ENCODE measurements around the gene FLT4.

FLT4 gene

DNA sequence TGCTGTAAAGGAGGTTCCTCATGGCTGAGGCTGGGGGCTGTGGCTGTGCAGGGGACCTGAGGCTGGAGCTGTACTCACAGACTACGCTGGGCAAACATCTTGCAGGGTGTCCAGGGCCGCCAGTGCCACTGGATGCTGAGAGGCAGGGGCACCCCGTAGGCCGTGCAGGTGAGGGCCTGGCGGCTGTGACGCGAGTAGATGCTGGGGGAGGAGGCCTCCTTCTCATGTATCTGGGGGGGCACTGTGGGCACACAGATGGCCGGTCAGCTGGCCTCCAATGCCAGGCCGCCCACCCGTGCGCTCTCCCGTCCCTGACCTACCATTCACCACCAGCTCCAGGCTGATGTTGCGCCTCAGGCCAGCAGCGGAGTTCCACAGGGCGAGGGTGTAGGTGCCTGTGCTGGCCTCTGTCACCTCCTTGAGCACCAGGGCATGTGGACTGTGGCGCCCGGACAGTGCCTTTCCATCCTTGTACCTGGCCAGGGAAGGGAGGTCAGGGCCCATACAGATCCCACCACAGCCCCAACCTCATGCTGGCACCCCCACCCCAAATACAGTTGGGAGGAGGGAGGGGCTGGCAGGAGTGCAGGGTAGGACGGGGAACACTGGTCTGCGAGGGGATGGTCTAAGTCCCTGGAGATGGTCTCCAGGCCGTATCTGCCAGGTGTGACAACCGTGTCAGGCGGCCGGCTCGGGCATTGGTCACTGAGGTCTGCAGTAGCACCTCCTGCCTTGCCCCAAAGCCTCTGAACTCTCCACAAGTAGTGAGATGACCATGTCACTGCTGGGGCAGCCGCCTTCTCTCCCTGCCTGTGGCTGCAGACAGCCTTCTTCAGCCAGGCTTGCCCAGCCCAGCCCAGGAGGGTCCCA is 23.4 kb downstream of the FLT4 start:
- no peak for ATAC-seq

DNA sequence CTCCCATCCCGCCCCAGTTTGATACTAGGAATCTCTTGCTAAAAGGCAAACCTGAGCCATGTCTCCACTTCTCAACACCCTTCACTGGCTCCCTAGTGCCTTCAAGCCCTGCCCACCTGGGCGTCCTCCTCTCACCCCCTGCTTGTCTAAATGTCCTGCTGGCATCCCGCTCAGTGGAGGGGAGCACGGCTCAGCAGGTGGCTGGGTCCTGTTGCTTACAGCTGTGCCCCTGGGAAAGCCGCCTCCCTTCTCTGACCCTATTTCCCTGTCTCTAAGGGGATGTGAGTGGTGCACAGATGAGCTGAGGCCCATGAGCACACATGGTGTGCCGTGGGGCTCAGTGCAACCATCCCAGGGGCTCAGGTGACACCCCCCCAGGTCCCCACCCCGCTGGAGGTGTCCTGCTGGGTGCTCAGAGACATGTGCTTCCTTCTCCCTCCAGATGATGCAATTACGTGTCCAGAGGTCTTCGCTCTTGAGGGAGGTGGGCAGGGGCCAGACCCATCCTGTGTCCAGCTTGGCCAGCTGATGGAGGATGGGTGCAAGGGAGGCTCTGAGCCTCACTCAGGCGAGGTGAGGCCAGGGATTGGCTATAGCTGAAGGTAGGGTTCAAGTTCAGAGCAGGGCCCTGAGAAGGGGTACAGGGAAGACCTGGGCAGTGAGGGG is 24.1 kb downstream of the FLT4 start:
- ATAC-seq: no peak

DNA sequence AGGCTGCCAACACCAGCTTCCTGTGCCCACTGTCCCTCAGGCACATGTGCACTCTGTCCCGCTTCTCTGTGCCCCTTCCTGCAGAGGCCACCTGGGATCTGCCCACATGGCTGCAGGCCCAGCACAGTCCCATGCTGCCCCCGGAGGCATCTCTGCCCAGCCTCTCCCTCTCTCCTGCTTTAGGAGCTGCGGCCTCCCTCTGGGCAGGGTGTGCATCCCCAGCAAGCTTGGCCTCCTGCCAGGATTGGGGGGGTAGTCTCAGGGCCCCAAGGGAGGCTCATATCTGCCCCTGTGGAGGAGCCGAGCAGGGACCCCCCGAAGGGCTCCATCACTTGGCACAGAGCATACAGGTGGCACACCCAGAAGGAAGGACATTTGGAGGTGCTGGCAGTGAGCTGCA is 24.8 kb downstream of the FLT4 start:
- no peak for ATAC-seq

DNA sequence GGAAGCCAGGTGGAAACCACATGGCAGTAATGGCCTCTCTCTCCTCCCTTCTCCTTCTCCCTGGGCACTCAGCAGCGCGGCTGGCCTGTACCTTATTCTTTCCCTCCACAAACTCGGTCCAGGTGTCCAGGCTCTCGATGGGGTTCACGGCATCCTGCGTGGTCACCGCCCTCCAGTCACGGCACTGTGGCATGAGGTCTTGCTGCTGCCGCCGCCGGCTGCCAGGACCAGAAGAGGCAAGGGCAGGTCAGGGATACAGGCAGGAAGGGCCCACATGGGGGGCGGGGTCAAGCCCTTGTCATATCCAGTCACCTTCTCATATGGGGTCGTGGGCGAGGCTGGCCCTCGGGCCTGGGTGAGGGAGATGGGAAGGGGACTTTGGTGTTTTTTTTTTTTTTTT is 25.6 kb downstream of the FLT4 start:
- no peak for ATAC-seq

DNA sequence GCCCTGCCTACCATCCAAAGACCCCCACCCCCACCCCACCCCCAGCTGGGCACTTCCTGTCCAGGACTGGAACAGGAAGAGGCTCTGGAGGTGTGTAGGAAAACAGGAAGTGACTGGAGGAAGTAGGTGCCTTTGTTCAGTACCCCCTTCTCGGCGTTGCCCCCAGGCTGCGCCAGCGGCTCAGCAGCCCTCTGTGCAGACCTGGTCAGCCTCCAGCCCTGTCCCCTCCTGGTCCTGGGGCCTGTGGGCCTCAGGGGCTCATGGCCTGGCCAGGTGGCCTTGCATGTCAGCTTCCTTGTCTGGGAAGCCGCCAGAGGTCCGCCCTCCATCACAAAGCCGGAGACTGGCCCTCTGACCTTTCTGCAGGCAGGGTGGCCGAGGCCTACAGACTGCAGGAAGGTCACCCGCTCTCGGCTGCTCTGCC is 26.0 kb downstream of the FLT4 start:
- no peak for ATAC-seq

DNA sequence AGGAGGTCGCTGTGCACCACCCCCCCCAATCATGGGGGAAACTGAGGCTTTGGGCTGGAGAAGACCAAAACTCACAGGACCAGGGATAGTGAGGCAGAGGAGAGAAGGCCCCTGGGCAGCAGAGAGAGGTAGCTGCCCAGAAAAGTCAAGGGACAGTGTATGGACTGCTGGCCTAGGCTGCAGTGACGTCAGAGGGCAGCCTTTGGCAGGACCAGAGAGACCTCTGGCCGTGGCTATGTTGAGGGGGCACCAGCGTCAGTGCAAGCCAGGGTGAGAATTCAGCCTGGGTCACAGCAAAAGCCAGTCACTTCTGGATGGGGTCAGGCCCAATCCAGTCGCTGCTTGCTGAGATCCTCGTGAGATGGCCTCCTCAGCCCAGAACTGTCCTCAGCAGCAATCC is 26.5 kb downstream of the FLT4 start:
- ATAC-seq: no peak

DNA sequence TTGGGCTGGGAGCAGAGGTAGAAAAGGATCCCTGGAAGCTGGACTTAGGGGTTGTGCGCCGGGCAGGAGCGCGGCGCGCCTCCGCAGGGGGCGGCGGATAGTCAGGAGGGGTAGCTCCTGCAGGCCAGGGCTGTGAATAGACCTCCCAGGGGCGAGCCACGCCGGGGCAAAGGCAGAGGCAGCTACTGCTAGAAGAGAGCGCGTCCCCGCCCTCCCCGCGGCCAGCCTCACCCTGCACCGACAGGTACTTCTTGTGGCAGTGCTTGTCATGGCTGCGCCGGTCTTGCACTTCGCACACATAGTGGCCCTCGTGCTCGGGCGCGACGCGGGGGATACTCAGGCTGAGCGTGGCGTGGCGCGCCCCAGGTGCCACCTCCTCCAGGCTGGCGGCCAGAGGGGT is 28.1 kb downstream of the FLT4 start:
- ATAC-seq: no peak

DNA sequence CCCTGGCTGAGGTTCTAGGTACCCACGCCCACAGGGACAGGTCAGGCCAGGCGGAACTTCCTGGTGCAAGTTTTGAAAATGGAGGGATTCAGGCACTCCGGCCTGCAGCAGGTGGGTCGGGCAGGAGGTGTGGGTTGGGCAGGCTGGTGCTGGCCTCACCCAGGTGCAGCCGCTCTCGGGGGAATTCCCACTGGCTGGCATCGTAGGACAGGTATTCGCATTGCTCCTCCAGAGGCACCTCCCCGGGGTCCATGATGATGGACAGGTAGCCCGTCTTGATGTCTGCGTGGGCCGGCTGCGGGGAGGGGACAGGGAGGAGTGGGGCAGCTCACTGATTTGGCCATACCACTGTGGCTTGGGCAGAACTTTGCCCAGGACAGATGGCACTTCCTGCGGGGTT is 29.4 kb downstream of the FLT4 start:
- no peak for ATAC-seq

DNA sequence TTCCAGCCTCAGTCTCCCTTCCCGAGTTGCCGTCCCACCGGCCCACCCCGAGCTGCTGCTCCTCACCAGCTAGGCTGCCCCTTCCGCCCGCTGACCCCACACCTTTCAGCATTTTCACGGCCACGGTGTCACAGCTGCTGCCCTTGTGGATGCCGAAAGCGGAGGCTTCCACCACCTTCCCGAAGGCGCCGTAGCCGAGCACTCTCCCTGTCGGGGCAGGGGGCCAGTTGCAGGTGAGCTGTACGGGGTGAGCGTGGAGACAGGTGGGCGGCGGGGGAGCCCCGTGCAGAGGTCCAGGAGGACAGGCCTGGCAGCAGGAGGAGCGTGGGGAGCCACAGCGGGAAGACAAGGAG is 29.9 kb downstream of the FLT4 start:
- no peak for ATAC-seq

DNA sequence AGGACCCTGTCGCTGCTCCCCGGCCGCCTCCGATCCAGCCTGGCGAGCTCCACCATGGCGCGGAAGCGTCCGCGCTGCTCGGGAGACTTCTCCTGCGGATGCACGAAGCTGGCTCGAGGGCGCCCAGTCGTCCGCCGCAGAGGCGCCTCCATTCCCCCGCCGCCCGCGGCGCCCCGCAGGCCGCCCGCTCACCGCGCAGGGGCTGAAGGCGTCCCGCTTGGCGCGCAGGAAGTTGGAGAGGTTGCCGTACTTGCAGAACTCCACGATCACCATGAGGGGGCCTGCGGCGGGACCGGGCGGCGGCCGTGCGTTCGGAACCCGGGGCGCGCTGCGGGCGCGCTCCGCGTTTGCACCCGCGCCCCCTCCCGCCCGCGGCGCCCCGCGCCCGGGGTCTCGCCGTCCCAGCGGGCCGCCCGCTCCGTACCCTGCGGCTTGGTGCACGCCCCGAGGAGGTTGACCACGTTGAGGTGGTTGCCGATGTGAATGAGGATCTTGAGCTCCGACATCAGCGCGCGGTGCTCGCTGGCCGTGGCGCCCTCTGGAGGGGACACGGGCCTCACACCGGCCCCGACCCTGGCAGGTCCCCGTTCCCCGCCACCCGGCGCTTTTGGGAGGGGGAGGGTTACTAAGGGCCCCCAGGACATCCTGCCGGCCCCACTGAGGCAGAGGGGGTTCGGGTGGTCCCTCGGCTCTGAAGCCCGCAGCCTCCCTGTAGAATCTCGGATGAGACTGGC is 30.4 kb downstream of the FLT4 start:
- ATAC-seq: peak; percentile 70

DNA sequence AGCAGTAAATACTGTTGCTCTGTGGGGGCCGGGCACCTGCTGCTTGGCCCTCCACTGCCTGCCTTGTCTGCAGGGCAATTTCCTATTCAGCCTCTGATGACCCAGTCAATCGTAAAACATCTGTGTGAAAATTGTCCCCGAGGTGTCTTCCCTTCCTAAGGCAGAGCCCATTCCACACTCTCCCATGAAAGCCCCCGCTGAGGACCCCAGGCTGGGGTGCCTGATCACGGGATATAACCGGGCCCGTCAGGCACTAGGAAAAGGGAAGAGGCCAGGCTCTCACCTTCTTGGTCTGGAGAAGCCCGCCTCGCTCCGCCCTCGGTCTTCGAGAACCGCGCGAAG is 30.9 kb downstream of the FLT4 start:
- ATAC-seq: no peak

DNA sequence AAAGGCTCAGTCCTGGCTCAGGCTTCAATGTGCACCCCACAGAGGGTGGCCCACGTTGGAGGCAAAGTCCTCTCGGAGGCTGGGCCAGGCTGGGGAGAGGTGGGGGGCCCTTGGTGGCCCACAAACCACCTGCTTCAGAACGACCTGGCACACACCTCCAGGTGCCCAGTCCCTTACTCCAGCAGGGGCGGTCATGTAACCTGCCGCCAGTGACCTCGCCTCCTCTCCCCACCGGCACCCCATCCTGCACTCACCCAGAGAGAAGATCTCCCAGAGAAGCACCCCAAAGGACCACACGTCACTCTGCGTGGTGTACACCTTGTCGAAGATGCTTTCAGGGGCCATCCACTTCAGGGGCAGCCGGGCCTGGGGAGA is 35.6 kb downstream of the FLT4 start:
- no peak for ATAC-seq

DNA sequence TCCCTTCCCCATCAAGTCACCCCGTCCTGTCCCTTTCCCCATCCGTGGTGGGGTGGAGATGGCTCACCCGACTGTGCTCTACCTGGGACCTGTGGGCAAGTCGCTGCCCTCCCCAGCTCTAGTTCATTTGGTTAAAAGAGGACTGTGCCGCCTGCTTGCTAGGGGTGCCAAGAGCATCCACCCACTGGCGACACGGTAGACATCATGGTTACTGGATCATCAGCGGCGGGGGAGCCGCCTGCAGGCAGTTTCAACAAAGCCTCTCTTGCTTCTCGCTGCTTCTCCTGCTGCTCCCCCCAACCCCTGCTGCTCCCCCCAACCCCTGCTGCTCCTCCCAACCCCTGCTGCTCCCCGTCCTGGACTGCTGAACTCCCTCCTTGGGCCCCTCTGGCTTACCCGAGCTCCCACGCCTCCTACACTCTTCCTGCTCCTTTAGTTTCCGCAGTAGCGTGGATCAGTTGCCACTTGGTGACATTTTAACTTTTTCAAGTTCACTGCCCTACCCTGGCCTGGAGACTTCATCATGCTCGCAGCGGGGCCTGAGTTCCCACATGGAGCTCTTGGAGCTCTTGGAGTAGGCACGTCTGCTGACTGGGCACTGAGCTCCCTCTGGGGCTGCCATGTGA is 36.1 kb downstream of the FLT4 start:
- ATAC-seq: no peak

DNA sequence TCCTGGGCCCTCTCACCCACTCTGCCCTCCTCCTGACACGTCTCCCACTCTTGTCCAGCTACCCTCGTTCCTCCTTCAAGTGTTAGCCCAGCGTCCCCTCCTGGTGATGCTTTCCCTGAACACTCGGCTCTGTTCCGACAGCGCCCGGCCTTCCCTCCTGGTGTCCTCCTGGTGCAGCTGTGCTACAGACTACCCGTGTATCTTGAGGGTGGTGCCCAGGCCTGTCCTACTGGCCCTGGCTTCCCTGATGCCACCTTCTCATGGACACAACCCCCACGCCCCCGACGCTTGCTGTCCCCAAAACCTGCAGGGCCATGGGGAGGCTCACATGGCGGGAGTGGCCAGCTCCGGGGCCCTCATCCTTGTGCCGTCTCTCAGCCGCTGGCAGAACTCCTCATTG is 36.7 kb downstream of the FLT4 start:
- ATAC-seq: no peak

DNA sequence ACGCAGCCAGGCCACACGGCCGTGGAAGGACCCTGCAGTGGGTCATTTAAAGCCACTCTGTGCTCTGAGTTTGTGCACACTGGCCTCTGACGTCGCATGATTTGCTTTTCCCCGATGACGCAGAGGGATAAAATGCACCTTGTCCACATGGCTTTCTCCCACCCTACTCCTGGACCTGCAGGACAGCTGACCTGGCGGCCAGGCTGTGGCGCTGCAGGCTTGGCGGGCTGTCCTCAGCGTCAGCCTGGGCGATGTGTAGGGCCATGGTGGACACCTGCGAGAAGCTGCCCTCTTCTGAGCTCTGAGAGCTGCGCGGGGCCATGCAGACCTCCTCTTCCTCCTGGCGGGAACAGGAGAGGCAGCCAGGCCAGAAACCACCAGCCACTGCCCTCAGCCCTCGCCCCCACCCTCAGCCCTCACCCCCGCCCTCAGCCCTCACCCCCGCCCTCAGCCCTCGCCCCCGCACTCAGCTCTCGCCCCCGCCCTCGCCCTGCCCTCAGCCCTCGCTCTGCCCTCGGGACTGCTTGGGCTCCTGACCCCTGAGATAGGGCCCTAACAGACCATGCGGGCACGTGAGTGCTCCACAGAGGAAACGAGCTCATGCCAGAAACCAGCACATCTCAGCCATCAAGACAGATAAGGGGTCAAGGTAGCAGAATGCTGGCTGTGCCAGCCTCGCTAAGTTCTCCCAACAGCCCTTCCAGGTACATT is 38.1 kb downstream of the FLT4 start:
- no peak for ATAC-seq

DNA sequence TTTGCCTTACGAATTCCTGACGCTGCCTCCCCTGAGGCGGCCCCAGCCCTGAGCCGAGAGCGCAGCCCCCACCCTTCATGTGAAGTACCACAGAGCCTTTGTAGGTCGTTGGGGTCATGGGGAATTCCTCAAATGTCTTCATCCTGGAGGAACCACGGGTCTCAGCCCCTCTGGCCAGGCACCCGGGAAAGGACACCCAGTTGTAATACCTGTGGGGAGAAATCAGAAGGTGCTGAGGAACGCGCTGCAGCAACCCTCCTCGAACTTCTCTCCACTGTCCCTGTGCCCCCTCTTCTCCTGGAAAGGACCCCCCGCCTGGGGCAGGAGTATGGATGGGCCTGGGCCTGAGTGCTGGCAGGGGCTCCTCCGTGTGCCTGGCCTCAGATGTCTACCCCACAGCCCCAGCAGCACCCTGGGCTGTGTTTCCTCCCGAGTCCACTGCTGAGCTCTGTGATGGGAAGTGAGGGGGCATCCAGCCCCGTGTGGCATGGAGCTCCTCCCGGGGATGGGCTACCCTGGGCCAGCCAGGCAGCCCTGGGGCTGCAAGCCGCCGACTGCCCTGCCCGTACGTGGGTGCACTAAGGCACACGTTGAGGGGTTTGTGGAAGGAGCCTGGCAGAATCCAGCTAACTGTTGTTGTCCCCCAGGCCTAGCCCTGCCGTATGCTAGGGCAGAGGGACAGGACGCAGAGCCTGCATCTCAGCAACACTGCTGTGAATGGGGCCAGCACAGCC is 39.4 kb downstream of the FLT4 start:
- ATAC-seq: no peak

DNA sequence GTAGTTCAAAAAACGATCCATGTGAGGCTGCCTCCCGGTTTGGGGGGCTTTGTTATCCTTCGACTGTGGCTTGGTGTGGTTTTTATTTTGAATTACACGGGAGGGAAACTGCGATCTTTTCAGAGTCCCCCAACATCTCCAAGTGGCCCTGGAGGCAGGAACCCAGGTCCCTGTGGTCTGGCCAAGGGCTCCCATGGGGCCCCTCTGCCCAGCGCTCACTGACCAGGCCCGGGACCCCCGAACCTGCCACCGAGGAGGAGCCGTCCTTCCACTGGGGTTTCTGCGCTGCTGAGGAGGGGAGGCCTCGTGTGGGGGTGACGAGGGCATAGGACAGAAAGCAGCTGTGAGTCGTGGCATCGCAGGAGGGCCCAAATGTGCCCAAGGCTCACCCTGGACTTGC is 40.0 kb downstream of the FLT4 start:
- no peak for ATAC-seq

DNA sequence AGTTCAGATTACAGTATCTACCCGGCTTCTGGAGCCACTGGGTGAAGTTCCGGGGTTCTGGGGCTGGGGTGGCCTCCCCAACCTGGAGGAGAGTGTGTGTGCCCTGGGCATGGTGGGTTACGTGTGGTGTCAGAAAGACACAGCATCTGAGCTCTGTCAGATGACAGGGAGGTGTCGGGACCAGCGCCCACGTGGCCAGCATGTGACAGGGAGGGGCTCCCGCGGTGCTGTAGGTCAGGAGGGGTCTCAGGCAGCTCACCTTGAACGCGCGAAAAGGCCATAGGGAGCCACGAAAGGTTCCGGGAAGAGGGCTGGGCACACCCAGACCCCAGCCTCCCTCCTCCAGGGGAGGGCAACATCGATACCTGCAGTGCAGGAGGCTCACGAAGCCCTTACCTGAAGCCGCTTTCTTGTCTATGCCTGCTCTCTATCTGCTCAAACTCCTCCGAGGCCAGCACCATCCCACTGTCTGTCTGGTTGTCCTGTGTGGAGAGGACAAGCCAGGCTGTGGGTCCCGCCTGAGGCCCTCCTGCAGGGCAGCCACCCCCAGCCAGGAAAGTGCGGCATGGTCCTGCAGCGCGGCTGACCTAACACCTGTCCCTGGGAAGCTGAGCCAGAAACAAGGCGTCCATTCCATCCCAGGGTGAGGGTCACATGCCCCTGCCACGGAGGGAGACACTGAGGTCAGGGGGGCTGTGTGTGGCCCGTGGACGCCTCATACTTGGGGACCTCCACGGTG is 40.7 kb downstream of the FLT4 start:
- ATAC-seq: no peak

DNA sequence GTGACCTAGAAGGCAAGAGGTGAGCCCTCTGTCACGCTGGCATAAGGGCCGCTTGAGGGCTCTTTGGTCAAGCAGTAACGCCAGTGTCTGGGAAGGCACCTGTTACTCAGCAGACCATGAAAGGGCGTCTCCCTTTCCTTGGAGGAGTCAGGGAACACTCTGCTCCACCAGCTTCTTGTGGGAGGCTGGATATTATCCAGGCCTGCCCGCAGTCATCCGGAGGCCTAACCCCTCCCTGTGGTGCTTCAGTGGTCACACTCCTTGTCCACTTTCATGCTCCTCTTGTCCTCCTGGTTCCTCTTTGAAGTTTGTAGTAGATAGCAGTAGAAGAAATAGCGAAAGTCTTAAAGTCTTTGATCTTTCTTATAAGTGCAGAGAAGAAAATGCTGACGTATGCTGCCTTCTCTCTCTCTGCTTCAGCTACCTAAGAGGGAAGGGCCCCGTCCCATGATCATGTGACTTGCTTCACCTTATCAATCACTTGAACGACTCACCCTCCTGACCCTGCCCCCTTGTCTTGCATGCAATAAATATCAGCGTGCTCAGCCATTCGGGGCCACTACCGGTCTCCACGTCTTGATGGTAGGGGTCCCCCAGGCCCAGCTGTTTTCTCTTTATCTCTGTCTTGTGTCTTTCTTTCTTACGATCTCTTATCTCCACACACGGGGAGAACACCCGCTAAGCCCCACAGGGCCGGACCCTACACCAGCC is 41.4 kb downstream of the FLT4 start:
- peak in 1 of 2 donors; percentile 71 for ATAC-seq

DNA sequence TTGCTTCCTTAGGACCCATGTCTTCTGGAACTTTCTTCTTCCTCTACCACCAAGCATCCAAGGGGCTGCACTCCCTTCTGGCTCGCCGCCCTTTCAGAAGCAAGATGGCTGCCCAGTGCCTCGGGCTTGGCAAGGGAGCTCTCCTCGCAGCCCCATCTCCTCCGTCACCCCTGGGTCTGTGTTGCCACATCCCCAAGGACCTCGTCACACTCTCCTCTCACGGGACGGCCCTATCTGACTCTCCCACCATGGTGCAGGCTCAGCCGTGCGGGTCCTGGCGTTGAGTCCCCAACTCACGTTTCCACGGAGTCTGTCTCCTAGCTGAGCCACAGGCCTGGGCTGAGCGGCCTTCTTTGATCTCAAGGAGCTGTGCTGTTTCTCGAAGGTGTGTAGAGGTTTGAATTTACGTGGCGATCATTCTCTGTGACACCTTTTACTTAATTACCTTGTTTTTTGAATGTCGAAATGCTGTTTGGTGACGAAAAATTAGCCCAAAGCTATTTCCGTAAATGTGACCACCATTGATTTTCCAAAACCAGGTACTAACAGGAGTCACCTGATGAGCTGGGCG is 43.1 kb downstream of the FLT4 start:
- ATAC-seq: no peak
